Measurements from ENCODE around the gene PLCH1.

PLCH1 gene

DNA sequence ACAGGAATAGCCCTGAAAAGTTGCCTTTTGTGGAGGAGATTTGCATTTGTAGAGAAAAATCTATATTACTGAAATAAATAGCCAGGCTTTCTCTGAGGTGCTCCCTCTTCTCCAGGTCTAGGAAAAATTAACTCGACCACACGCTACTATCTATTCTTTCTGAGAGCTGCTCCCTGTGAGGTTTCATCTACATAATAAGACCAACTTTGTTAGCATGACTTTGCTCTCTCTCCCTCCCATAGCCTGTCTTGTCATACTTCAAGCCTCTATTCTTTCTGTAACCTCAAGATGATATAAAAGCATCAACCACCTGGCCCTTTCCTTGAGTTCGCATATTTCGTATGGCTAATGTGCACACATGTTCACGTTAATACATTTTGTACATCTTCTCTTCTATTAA, 375.6 kb downstream of the PLCH1 start:
- DNase-seq, result no peak

DNA sequence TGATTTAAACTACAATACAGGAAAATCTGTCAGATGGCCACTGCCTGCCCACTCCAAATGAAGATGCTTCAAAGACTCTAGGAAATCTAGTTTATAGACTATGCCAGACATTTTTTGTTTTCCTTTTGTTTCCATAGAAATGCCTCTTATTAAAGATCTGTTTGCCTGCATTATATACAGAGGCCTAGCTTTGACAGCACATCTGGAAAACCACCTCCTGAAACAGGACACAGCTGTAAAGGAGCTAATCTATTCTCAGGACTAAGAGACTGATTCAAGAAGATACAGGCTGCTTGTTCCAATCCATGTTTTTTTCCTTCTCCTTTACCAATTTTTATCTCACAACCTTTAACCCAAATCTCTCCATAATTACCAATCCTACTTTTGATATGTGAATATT, 376.1 kb downstream of the PLCH1 start:
- DNase-seq, result no peak

DNA sequence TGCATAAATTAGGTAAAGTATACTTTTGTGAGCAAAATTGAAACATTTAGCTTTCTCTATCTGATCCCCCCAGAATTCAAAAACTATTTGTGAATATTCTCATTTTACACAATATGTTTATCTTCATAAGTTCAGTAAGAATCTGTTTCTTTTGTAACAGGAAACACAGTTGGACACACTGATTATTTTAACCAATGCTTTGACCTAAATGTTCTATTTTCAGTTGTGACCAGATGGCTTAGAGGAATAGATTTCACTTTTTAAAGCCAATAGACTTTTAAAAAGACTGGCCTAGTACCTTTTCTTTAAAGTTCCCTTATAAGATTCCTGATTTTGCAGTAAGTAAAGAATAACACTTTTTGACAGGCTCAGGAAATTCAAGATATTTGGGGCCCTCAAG, 377.4 kb downstream of the PLCH1 start:
- DNase-seq, result no peak

- DNase-seq, result no peak
Observed at GRCh38 chr3:155365178-155365783, 379.6 kb downstream of the PLCH1 start.

GRCh38 chr3:155364492-155364891, 380.4 kb downstream of the PLCH1 start:
- DNase-seq, result no peak

- DNase-seq, result no peak
Observed at GRCh38 chr3:155363690-155364070, 381.2 kb downstream of the PLCH1 start.

DNA sequence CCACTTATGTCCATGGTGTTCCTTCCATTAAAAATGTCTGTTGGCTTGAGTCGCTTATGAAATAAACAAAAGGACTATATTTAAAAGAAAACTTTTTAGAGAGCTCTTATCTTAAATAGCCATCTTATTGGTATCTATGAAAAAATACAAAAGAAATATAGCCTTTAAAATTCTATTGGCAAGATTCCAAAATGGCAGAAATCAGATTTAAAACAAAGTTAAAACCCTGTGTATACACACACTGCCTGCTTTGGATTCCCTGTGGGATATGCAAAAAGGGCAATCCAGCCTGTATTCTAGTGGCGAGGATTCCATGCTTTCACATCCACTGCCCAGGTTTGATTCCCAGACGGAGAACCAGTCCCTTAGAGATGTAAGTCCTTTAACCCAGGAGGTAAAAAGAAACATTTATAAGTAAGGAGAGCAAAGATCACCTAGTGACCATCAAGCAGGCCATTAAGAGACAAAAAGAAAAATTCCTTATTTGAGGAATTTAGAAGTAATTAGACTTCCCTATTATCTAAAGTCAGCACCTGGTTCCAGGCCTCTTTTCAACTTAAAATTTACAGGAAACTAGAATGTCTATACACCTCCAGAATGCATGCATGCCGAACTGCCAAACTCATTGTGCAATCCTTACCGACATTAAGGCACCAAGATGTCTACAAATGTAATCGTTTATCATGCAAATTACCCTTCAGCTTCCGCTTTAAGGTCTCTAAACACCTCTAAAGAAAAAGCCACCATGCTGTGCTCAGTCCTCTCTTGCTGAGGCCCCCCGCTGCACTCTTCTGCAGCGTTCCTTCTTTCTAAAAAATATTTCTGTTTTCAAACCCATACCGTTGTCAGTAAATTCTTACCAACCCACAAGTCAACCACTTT, 381.8 kb downstream of the PLCH1 start:
- no peak for DNase-seq

DNA sequence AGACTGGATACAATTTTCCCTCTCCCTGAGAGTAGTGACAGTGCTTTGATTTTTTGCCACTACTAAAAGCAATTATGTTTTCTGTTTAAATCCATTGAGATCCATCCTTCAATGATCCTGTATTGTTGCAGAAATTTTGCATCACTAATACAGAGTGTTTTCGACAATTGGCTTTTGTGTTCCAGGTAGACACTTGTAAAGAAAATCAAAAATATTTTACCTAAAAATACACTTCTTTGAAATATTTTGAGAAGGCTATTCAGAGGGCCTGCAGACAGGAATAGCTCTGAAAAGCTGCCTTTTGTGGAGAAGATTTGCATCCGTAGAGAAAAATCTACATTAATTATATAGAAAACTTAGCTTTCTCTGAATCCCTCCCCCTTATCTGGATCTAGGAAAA, 384.6 kb downstream of the PLCH1 start:
- DNase-seq, result no peak

DNA sequence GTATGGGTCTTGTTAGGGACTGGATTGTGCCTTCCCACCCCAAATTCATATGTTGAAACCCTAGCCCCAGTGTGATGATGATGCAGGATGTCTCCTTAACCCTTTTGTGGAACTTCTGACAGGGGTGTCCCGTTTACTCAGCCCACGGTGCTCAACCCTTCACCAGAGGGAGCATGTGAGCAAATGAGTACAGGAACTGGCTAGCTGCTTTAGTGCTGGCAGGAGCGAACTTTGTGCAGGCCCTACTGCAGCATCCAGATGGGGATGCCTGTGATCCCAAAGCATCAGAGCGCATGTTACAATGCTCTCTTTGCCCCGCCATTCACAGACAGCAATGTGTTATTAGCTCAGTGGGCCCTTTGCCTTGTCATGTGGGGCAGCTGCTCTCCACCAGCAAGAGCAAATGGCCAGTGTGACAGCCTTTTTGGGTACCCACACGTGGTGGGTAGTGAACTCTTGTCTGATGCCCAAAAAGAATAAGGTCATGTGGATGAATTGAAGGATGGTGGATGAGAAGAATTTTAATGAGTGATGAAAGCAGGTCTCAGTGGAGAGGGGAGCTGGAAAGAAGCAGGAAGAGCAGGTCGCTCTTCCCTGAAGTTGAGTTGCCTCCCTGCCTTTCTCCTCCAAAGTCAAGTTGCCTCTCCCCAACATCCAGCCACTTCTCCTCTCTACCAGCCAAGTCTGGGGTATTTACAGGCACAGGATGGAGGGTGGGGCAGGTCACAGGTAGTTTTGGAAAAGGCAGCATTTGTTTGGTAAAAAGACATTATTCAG, 388.1 kb downstream of the PLCH1 start:
- no peak for DNase-seq

GRCh38 chr3:155354658-155355057, 390.2 kb downstream of the PLCH1 start:
- no peak for DNase-seq

DNA sequence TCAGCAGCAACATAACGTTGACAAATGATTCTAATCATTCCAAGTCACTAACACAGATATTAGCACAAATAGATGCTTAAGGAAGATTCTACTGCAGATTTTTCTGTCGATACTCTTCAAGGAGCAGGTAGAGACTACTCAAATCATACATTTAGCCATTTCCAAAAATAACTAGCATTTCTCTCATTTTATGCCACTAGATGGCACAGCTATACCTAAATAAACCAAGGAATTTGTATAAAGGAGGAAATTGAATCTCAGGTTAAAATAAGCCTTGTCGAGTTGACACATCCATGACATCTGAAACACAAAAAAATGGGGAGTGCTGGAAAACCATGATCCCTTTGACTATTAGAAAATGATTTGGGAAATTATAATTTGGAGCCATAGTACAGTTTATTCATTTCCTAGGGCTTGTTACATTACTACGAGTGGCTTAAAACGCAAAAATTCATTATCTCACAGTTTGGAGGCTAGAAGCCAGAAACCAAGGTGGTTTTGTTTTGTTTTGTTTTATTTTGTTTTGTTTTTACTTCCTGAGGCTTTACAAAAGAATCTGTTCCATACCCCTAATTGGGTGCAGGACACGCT, 391.9 kb downstream of the PLCH1 start:
- DNase-seq, result peak; percentile 67

GRCh38 chr3:155350571-155350970, 394.3 kb downstream of the PLCH1 start:
- DNase-seq, result no peak

GRCh38 chr3:155347901-155348300, 397.0 kb downstream of the PLCH1 start:
- no peak for DNase-seq

GRCh38 chr3:155342344-155342743, 402.5 kb downstream of the PLCH1 start:
- no peak for DNase-seq

GRCh38 chr3:155339052-155339451, 405.8 kb downstream of the PLCH1 start:
- DNase-seq, result no peak

GRCh38 chr3:155335724-155336354, 409.0 kb downstream of the PLCH1 start:
- DNase-seq, result no peak

GRCh38 chr3:155334914-155335723, 409.8 kb downstream of the PLCH1 start:
- no peak for DNase-seq

GRCh38 chr3:155334215-155334913, 410.5 kb downstream of the PLCH1 start:
- DNase-seq, result no peak

DNA sequence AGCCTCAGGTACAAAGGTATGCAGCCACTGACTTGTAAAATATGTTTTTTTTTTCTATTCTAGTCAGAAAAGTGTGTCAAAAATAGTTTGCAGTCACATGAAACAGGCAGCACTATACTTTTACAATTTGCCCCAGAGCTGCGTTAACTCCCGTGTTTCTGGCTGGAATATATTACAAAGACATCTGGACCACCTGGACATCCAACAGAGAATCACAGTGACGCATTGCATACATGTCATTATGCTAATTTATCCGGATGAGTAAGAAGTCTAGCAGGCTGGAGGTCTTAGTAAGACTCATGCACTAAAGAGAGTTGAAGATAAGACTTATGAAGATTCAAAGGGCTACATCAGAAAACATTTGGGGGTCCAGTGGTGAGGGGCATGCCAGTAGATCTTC, 412.2 kb downstream of the PLCH1 start:
- DNase-seq, result no peak

DNA sequence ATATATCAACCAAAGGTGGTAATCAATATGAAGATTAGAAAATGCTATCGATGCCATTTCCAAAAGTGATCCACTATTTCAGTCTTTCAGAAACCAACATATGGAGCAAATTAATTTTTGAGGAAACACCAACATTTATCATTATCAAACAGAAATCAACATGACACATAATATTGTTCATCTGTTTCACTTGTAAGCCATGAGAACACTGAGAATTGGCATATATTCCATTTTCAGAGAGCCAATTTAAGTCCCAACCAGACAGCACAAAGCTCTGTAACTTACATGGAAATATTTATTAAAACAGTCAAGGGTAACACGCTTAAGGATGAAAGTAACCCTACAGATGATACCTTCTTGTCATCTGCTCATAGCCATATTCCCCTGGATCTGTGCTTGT, 413.8 kb downstream of the PLCH1 start:
- DNase-seq, result no peak

DNA sequence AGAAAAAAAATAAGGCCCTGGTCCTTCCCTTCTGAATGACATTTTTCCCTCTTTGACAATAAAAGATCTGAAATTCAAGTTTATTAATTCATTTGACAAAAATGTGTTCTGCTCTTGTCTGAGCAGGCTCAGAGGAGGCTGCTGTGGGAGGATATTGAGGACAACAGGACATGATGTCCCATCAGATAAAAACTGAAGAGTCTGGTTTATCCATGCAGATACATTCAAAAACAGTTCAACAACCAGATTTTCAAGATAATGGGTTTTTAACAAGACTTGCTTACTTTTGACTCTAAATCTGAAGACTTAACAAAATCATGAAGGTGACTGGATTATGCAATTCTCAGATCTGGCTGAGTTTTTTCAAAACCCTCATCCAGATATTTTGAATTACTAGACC, 414.5 kb downstream of the PLCH1 start:
- DNase-seq, result no peak
